GM18508 (cell line): ENCODE results near the gene TSC22D3.
"Not testable (repeated sequence)": the region's sequence is repeated elsewhere in the genome, so short reads cannot be mapped to it uniquely, and the experiment has no call there.

ENCODE experiments used
- ATAC-seq: cut with Tn5 transposase; IDR thresholded peaks from one replicate; pipeline ENCODE4 v1.9.1; 2021; ENCODE audit warnings: moderate number of reproducible peaks; ENCODE audit not compliant: insufficient read depth, unreplicated experiment

The TSC22D3 gene

DNA sequence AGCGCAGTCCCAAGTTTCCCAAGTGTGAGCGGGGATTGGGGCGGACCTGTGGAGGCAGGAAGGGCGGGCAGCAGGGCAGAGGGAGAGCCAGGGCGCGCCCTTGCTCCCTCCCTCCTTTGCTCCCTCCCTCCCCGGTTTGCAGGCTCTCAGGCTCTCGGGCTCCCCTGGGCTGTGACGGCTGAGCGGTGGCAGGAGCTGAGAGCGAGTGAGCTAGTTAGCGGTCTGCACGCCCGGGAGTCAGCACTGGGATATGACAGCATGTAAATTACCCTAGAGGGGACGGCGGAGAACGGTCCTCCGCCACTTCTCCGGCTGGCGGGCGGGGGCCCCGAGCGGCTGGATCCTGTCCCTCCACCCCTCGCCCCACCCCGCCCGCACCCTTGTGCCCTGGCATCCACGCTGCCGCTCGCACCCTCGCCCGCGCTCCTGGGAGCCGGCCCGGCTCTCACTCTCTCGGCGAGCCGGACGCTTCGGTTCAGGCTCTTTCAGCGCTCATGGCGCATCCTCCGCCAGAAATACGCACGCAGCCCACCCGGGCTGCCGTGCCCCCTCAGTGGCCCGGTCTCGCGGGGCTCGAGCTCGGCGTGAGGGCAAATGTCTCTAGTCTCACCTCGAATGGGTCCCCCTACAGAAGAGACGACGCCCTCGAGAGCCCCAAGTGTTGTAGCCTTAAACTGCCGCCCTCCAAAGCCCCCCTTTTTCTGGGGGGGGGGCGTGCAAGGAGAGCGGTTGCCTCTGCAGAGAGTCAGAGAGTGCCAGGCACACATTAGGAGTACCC lies at the start of gene TSC22D3:
TSC22D3 (minus strand) TSS at position 54 of the 778 bp plus-strand sequence. CDS start 368 bp downstream, outside the sequence.
- peak; percentile 47 for ATAC-seq

DNA sequence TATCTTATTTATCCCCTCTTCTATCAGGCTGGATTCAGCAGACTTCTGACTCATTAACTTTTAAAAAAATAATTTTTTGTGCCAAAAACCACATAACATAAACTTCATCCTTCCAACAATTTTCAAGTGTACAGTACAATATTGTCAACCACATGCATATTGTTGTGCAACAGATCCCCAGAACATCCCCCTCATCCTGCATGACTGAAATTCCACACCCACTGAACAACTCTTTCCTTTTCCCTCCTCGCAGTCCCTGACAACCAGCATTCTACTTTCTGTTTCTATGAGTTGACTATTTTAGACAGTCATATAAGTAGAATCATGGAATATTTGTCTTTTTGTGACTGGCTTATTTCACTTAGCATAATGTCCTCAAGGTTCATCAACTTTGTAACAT lies 47.9 kb upstream of the TSC22D3 start:
- ATAC-seq = no peak

DNA sequence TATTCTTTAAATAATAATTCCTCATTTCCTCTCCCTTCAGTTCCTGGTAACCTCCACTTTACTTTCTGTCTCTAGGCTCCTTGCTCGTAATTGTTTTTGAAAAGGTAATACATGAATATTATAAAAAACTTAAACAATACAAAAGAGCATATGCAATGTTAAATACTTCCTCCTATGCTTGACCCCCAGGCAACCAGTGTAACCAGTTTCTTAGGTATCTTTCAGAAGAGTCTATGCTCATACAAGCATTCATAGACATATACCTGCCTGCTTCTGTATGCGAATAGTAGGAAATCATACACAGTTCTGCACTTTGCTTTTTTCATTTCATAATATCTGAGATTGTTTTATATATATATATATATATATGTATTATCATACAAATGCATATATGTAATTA lies 47.5 kb upstream of the TSC22D3 start:
- ATAC-seq = no peak

DNA sequence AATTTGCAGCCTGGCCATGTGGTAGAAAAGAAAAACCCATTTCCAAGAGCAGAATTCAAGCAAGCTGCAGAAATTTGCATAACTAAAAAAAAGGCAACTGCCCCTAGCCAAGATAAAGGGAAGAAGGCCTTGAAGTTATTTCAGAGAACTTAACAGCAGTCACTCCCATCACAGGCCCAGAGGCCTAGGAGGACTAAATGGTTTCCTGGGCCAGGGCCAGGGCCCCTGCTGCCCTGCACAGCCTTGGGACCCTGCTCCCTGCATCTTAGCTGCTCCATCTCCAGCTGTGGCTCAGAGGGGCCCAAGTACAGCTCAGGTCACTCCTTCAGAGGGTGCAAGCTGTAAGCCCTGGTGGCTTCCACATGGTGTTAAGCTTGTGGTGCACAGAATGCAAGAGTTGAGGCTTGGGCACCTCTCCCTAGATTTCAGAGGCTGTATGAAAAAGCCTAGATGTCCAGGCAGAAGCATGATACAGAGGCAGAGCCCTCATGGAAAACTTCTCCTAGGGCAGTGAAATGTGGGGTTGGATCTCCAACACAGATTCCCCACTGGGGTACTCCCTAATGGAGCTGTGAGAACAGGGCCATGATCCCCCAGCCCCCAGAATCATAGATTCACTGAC lies 43.4 kb upstream of the TSC22D3 start:
- no peak for ATAC-seq

DNA sequence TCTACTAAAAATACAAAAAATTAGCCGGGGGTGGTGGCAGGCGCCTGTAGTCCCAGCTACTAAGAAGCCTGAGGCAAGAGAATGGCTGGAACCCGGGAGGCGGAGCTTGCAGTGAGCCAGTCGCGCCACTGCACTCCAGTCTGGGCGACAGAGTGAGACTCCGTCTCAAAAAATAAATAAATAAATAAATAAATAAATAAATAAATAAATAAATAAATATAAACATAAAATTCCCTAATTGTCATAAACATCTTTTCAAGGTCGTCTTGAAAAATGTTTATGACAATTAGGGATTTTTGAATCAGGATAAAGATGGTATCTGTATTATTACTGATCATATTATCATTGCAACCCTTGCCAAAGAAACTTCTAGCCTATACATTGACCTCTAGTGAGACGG lies 34.5 kb upstream of the TSC22D3 start:
- ATAC-seq = not testable (repeated sequence)

DNA sequence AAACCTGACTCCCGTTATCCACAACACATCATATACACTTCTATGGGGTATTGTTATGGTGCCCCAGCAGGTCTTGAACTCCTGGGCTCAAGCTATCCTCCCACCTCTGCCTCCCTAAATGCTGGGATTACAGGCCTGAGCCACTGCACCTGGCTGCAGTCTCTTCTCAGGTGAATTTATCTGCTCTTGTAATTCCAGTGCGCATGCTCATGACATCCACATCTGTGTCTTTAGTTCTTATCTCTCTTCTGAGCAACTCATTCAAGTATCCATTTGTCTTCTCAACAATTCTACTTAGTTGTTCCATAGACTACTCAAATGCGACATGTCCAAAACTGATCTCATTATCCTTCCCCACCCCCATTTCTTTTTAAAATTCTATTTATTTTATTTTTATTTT lies 29.6 kb upstream of the TSC22D3 start:
- ATAC-seq = no peak

DNA sequence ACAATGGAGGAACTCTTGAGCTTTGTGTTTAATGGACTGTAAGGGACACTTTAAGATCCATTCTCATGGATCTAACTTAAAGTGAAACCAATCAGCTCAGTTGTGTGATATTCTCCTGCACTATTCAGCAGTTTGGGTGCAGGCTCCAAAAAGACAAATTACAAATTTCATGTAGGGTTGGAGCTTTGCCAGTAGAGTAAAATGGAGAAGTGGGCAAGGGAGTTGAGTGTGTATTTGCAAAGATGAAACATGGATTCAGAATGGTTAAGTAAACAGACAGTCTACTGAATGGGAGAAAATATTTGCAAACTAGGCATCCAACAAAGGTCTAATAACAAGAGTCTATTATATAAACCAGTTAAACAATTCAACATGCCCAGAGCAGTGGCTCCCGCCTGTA lies 28.8 kb upstream of the TSC22D3 start:
- no peak for ATAC-seq

DNA sequence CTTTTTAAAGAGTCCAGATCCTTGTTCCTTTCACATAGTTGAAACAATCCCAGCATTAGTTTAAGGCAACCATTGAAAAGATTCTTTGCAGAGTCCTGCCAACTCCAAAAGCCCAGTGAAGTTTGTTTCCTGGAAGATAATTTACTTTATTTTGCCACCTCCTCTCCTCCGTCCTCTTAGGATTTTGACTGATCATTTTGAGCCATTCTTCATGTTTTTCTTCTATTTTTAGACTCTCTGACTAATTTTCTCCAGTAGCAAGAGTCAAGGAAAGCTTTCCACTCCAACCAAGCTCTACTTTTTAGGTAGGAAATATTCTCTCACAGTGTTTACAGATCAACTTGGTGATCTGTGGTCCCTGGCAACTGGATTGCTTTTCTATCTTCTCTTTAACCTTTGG lies 12.2 kb upstream of the TSC22D3 start:
- no peak for ATAC-seq

DNA sequence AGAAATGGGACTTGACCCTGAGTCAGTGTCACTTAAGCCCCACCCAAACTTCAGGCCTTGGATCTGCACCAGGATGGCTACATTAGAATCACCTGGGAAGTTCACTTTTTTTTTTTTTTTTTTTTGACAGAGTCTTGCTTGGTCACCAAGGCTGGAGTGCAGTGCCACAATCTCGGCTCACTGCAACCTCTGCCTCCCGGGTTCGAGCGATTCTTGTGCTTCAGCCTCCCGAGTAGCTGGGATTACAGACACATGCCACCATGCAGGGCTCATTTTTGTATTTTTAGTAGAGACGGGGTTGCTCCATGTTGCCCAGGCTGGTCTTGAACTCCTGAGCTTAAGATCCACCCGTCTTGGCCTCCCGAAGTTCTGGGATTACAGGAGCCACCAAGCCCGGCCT lies 4.9 kb upstream of the TSC22D3 start:
- ATAC-seq = no peak

DNA sequence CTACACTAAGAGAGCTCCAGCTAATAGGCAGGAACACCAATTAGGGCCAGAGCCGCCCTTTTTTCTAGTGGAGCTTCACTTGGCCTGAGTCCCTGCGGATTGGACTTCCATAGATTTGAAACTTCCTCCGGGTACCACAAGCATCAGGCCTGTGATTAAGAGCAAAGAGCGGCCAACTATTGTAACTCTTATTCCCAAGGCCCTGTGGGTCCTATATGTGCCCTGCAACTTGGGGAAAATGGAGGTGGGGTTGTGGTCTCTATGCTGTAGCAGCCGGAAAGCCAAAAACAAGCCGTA lies 1.9 kb upstream of the TSC22D3 start, which contains the start of gene NCBP2L:
NCBP2L (plus strand) TSS at position 198 of the 297 bp plus-strand sequence. CDS start 16,488 bp downstream, outside the sequence.
- no peak for ATAC-seq

DNA sequence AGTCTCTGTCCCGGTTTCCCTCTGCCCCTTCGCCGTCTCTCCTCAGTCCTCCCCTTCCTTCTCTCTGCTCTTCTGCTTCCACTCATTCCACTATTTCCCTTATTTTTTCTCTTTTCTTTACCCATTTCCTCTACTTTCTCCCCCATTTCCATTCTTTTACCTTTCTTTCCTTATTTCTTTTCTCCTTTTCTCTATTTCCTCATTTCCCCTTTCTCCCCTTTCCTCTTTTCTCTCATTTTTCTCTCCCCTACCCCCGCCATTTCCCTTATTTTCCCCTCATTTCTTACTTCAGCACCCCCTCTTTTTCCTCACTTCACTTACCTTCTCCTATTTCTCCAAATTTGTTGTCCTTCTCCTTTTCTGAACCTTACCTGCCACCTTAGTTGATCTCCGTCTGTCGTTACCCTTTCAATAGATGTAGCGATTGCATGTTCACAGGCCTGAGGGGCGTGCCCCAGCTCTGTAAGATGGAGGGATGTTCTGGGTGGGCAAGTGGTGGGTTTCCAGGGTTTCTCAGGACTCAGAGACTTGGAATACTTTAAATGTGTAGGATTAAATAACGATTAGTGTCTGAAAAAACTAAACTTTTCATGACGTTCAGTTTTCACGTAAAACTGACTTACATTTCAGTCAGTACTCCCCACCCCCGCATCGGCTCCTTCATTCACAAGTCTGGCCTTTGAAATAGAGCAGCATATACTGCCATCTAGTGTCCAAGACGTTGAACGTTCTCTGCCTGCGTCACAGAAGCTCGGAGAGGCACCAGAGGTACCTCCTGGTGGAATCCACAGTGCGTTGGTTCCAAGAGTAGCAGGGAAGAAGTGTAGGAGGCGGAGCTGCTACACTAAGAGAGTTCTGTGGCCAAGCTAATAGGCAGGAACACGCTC lies 1.3 kb upstream of the TSC22D3 start:
- peak; percentile 72 for ATAC-seq

DNA sequence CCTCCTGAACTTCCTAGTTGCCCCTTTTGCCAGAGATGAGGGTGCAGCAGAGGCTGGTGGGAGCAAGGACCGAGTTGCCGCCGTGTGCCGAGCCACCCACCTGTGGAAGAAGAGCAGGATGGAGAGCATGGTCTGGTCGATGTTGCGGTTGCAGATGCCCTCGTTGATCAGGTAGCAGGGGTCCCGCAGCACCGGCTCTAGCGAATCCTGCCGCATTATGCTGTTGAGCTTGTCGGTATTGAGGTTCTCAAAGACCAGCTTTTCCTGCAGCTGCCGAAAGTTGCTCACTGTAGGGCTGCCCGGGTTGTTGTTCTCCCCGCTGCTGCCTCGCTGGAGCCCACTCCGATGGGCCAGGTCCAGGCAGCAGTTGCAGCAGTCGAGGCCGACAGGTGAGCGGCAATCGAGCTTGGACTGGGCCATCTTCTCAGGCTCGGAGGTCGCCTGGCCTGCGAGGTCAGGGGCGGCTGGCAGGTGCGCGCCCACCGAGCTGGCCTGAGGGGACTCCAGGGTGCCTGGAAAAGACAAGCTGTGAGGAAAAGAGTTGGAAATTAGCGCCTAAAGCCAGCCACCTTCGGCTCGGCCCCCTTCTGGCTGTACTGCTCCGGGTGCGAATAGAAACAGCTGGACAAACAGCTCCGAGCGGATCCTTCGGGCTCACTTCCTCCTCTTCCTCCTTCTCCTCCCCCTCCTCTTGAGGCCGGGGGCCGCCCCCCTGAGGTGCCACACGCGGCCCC lies 420 bp downstream of the TSC22D3 start:
- peak; percentile 10 for ATAC-seq

DNA sequence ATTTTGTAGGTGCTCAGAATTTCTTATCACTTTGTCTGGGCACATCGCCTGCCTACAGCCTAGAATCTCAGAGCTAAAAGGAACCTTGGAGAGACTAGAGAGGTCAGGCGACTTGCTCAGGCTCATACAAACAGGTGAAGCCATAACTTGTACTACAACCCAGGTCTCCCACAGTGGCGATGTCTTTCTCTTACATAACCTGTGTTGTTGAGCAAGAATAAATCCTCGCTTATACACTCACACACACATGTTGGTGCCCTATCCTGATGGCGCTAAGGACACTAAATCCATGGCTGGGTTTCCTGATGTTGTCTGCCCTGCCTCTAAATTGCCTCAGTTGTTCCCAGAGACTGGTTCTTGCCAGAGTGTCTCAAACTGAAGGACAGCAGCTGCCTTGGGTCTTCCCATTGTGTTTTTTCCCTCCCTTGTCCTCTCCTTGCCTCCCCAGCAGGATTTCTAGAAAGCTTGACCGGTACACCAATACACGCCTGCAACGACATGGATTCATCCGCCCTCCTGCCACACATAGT lies 1.6 kb downstream of the TSC22D3 start:
- no peak for ATAC-seq

DNA sequence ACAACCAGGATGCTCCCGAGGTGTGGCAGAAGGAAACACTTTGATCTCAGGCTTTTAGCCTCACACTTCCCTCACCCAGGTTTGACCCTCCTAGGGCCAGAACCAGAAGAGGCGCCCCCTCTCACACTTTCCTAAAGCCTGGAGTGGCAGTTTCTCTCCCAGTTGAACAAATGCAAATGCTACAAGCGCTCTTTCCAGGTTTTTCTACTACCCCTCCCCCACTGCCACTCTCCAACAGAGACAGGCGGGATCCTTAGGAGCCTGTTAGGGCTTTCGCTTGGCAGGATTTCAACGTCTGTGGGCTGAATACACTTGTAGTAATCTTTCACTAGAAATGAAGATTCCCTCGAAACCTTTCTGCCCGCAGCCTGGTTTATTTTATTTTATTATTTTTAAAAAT lies 2.4 kb downstream of the TSC22D3 start:
- no peak for ATAC-seq

DNA sequence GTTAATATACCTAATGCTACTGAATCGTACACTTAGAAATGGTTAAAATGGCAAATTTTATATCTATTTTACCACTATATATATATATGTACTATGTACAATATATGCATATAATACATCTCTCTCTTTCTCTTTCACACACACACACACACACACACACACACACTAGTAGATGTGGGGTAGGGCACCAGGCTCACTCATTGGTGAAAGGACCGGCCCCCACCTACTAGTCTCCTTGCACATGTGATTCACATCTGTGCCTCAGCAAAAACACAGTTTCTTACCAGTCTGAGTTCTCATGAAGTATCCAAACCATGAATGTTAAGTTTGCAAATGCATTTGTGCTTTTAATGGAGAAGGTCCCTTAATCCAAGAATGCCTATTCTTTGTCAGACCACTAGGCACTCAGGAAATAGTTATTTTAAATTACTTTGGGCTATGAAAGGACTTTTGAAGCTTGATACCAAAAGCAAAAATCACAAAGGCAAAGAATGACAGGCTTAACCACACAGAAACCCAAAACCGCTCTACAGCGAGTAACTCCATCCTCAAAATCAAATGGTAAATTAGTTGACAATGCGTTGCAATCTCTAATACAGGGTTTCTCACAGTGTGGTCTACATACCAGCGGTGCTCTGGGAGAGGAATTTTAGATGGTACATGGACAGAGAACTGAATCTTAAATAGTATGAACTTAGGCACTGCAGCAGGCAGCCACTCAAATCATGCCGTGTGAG lies 5.8 kb downstream of the TSC22D3 start:
- no peak for ATAC-seq

DNA sequence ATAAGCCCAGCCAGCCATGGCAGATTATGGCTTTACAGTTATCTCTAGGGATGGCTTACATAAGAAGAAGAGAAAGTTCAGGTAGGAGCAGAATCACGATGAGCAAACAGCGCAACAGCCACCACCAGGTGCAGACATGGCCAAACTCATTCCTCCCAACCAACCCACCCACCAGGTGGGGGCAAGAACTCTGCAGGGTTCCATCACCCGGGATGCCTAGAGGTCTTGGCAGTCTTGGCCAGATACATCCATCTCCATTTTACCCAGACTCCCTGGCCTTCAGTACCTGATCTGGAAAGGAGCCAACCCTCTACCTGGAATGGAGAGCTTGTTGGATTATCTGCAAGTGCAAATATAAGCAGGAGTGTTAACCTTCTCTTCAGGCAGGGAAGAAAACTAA lies 7.5 kb downstream of the TSC22D3 start:
- no peak for ATAC-seq

DNA sequence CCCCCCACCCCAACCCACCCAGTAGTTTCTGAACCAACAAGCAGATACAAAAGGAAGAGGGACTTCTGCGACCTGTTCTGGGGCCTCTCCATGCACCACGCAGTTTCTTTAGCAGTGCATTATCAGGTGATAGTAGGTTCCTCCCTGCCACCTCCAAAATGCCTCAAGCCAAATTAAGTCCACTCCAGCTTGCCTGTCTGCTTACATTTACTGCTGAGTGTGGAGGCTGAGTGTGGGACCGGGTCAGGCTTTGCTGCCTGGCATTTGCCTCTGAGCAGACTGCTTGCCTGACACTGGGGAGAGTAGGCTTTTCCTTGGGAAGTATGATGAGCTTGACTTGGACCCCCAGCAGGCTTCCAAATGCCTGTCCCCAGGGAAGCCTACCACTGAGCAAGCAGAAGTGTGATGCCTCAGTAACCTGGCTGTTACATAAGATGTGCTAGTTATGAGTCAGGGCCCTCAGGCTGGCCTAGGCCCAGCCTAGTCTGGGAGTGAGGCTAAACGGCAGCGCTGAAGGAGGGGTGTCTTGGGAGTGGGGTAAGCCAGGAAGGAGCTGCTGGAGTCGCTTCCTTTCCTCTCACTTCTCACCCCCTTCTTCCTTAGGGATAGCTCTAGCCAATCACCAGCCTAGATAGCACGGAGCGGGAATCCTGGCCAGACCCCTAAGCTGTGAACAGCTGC lies 9.0 kb downstream of the TSC22D3 start:
- no peak for ATAC-seq

DNA sequence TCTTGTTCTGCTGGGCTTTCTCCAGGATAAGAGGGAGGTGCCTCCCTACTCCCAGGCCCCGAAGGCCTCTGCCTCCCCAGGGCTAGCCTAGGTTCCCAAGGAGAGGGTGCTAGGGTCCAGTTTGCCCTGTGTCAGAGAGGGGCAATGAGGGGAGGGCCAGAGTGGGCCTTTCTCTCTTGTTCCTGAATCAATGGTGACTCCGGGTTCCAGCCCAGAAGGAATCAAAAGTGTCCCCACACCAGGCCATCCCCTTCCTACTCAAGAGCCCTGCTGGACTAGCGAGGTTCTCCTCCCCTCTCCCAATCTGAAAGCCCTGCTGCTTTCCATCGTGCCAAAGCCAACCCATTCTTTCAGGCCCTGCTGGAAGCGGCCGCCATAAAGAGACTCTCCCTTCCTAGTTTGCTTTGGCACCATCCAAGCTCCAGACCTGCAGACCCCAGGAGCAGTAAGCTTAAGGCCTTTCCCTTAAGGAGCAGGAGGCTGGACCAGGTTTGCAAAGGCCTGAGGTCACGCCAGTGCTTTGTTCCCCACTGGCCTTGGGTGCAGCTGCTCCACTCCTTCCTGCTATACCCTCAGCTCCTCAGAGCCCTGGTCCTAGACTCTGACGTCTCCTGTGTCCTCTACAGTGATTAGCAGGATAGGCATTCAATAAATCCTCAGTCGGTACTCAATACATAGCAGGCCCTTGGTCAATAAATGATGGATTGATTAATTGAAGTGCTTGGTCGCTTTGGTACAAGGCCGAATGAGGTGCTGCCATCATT lies 10.6 kb downstream of the TSC22D3 start:
- no peak for ATAC-seq
